Measurements from ENCODE around the gene ACOX3.

- no peak for TF ChIP-seq USF2 (IDR thresholded peaks at IDR 0.05; ENCODE audit: low read length)
- no peak for TF ChIP-seq POLR2A (IDR thresholded peaks at IDR 0.05; ENCODE audit: control extremely low read depth in 1 of 2, low read depth in 2 of 2, low read length in 2 of 2)
- TF ChIP-seq KDM1A (IDR thresholded peaks at IDR 0.05; ENCODE audit: borderline replicate concordance, low read length), result no peak
- no peak for TF ChIP-seq CTCF (IDR thresholded peaks at IDR 0.05; ENCODE audit: control extremely low read depth in 1 of 3, insufficient read depth in 1 of 3, low read depth in 1 of 3, low read length in 3 of 3)
- no peak for TF ChIP-seq SP1 (IDR thresholded peaks at IDR 0.05; ENCODE audit: low read depth, low read length)
- no peak for TF ChIP-seq CBX8 (IDR thresholded peaks at IDR 0.05; ENCODE audit: borderline replicate concordance, low read depth, low read length)
- TF ChIP-seq ZNF274 (IDR thresholded peaks at IDR 0.05; ENCODE audit: borderline replicate concordance, extremely low read depth, low read length), result no peak
- no peak for TF ChIP-seq EZH2 (IDR thresholded peaks at IDR 0.05; ENCODE audit: low read depth, low read length, severe bottlenecking)
- TF ChIP-seq TCF12 (IDR thresholded peaks at IDR 0.05; ENCODE audit: low read depth, low read length), result no peak
- no peak for TF ChIP-seq CHD1 (IDR thresholded peaks at IDR 0.05; ENCODE audit: low read depth, low read length)
These were observed 1.8 kb downstream of the ACOX3 start for GRCh38 chr4:8438743-8439142.
